HG02884 (cell line): Measurements from ENCODE around the gene FN1.
"Not testable (repeated sequence)": the region's sequence is repeated elsewhere in the genome, so short reads cannot be mapped to it uniquely, and the experiment has no call there.

ENCODE experiments used
- ATAC-seq: cut with Tn5 transposase; IDR thresholded peaks from one replicate; pipeline ENCODE4 v1.9.1; 2021; ENCODE audit warnings: mild to moderate bottlenecking, moderate library complexity; ENCODE audit not compliant: unreplicated experiment

The FN1 gene

DNA sequence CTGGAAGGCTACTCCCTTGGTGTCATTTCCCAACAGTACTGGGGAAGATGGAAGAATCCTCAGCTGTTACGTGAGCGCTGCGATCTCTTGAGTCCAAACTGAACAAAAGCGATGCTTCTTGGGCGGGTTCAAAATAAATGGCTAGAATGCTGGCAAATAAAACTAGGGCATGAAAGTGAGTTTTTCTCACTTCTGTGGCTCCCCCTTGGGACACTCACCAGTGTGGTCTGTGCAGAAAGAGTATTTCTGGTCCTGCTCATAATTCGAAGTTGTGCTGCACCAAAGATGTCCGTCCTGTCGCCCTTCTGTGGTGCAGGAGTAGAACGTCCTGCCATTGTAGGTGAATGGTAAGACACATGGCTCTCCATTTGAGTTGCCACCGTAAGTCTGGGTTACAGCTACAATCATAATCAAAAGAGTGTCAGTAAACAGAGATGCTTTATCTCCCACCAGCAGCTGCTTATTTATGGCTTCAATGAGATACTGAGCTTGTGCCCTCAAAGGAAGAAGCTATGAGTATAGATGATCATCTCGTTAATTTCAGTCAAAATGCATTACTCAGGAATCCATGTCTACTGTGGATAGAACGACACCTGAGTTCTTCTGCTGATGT is 11.8 kb downstream of the FN1 start:
- no peak for ATAC-seq

DNA sequence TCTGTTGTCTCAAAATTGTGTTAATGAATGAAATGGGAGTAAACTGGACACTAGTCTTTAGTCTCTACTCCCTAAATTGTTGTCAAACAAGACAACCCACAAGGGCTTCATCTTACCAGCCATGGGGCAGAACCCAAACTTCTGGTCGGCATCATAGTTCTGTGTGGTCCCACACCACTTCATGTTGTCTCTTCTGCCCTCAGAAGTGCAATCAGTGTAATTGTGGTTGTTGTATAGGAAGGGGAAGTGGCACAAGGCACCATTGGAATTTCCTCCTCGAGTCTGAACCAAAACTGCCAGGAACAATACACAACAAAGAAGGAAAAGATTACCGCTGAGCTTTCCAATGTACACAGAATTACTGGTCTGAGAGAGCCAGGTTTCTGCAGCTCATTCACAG is 12.6 kb downstream of the FN1 start:
- no peak for ATAC-seq

DNA sequence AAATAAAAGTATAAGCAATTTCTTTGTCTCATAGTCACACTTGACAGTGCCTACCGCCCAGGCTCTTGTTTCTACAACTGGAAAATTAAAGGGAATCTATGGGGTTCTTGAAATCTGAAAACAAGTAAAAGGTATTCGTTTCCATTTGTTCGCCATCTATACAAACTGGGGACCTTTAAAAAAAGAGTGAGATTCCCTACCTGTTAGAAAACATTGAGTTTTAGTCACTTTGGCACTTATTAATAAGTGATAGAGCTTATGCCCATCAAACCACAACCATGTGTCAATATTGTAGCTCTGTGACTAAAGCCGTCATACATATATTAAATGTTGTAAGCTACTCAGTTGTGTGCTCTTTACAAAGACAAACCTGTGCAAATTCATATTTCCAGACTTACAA is 13.2 kb downstream of the FN1 start:
- ATAC-seq: no peak

DNA sequence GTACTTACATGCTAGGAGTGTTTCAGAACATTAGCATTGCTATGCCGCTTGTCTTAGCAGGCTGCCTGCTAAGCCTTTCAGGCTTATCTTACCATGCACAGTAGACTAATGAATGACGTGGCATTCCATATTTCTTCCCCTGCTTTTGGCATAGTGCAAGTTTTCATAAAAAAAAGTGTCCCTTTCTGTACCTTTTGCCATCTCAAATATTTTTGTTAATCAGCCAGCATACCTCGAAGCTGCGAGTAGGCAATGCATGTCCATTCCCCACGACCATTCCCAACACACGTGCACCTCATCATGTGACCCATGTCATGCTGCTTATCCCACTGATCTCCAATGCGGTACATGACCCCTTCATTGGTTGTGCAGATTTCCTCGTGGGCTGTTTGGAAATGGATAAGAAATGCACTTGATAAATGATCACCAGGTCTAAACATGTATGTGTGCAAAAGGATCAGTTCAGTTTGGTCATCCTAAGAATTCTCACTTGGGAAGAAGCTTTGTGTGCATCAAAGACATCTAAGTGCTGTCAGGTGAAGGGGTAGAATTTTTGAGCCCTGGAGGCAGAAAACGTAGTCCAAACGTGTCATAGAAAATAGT is 13.9 kb downstream of the FN1 start:
- ATAC-seq: no peak

DNA sequence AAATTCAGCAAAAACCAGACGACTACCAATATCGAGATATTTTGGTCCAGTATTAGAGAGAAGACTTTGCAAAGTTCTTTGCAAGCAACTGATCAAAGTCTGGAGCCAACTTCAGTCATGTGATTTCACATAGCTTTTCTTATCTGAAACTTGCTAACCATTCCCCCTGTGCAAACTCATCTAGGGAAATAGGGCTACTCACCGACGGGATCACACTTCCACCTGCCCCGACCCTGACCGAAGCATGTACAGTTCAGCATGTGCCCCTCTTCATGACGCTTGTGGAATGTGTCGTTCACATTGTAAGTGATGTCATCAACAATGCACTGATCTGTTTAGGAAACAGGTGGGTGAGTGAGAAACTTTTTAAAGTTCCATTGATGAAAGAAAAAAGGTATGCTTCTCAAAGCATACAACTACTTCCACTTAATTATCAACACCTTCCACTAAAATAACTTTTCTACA is 15.4 kb downstream of the FN1 start:
- no peak for ATAC-seq

DNA sequence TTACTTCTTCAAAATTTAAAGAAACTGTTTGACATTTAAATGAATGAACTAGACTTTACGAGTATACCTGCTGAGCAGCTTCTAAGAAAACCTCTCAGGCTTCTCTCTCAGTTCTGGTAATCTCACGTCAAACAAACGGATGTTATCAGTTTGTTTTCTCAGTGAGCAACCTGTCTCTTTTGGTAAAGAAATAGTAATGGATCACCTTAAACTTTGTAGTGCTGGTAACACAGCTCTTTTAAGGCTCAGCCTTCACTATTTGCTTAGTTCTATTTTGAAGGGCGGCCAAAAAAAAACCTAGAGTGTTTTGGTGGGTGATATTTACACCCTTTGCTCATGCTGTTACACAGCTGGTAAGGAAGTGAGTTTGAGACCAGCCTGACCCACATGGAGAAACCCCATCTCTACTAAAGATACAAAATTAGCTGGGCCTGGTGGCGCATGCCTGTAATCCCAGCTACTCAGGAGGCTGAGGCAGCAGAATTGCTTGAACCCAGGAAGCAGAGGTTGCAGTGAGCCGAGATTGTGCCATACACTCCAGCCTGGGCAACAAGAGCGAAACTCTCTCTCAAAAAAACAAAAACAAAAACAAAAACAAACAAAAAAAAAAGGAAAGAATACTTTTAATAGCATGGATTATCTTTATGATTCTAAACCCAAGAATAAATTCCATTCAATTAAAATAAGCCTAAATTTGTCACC is 15.9 kb downstream of the FN1 start:
- no peak for ATAC-seq

DNA sequence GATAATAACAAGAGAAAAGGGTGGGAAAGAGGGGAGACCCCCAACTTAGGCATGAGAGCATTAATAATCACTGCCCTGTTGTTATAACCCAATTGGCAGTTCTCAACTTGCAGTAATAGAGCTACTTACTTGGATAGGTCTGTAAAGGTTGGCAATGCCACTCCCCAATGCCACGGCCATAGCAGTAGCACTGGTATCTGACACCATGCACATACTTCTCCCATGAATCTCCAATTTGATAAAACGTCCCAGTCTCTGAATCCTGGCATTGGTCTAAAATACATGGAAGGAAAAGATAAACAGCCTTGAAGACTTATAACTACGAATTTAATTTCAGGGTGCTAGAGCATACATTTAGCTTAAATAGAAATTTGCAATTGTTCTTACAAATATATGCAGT is 16.8 kb downstream of the FN1 start:
- ATAC-seq: no peak

DNA sequence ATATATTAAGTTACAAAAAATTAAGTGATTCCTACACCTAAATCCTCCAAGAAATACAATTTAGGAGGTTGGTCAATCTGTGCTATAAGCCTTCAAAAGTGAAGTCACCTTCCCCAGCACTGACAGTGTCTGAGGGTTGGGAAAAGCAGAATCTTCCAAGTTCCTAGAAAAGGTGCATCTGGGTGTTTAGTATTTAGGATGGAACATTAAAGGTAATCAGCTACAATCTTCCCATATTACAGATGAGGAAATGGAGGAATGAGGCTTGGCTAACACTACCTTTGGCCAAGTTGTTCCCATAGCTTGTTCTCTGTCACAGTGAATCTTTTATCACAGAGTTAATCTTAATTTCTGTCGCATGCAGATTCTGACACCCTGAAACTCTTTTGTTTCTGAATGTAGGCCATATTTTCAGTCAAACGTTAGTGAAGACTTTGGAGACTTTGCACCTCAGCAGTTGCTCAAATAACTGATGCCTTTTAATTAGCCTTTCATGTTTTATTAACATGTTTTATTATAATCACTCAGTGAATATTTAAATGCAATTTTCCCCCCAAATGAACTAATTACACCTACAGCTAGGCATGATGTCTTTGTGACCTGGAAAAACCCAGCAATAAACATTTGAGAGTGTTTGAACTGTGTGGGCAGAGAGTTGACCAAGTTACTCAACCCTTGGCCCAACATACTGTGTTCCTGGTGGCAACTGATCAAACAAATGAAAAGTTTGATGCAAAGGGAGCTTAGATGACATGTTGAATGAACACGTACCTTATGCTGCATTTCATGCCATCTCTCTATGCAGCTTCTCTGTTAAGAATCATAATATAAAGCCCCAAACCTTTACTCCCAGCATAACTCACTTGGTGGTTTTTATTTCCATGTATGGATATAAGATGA is 17.6 kb downstream of the FN1 start:
- no peak for ATAC-seq

DNA sequence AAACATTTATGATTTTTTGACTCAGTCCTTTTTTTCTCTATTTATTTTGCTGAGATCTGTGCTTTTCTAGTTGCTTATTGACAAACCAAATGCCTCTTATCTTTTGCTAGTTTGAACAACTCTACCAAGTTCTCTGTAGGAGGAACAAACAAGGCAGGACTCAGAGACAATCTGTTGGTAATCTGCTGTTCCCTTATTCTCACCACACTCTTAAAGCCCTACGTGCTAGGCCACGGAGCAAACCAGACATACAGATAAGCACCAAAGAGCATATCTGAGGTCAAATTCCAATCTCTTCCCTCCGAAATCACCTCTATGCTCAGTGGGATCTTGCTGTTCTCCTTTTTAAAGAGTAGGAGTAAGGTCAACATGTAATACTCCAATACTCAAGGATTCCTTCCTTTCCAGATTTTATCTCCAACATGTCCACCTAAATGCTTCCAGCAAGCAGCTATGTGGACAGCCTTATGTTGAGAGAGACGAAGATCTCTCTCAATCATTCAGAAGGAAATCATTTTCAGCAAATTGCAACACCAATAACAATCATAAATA is 18.4 kb downstream of the FN1 start:
- ATAC-seq: no peak

DNA sequence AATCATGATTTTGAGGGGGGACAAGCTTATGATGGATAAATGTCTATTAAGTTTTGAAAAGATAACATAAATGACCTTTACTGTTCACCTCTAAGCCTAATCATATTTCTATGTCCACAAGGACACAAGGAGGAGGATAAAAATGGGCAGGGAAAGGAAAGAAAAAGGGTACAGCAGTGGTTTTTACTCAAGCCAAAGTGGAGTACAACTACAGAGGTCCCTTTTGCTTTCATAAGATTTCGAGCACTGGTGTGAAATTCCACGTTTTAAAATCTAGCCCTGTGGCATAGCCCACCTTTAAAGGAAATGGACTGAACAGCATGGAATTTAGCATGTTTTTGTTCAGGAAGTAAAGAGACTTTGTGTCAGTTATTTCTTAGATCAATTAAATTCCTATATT is 19.2 kb downstream of the FN1 start:
- no peak for ATAC-seq

DNA sequence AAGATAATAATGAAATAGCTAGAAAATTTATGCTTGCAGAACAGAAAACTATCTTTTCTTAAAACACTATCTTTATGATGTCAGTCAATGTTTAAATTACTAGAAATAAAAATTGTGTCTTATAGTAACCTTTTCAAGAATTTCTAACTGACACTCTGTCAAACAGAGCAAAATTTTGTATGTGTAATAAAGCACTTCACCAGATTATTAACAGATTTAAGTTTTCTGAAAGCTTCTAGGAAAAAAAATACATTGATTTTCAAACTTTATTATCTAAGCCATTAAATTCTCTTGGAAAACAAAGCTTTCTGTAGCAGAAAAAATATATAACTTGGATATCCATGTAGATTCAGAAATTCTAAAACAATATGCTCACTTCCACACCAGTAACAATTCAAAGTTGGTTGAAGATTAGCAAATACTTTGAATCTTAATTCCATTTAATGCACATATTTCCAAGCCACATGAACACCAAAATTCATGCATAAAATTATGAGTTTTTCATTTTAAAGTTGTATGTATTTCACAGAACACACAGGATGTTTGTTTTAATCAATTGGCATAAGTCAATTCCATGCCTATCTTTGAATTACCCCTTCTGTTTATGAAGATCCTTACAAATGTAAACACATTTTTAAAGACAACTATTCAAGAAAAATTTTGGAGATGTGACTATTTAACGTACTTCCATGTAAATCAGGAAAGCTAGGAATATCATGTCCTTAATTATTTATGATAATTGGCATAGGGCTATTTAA is 19.9 kb downstream of the FN1 start:
- no peak for ATAC-seq

DNA sequence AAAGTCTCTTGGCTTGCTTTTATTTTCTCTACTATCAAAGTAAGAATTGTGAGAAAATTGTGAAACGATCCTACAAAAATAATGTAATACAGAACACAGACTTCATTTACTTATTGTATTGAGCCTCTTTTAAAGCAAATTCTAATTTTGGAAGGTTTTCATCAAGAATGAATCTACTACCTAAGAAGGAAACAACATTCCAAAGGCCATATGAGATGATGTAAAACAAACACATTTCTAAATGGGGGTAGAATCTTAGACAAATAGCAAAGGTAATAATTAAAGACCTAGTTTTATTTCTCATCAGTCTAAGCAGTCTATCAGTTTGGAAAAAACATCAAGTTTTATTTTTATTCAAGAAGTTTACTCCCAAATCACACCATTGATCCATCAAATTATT is 20.6 kb downstream of the FN1 start:
- ATAC-seq: no peak

DNA sequence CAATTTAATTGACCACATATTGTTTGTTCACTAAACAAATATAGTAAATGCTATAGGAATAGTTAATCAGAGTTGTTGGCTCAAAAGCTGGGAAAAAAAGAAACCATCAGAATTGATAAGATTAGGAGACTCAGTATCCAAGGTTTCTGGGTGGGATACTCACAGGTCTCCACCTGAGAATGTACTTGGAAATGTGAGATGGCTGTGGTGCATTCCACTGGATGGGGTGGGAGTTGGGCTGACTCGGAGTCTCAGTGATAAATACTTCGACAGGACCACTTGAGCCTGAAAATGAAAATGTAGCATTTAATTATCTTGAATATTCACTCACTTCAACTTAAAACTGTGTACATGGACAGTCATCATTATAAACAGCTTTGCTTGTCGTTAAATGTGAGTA is 21.2 kb downstream of the FN1 start:
- ATAC-seq: no peak

DNA sequence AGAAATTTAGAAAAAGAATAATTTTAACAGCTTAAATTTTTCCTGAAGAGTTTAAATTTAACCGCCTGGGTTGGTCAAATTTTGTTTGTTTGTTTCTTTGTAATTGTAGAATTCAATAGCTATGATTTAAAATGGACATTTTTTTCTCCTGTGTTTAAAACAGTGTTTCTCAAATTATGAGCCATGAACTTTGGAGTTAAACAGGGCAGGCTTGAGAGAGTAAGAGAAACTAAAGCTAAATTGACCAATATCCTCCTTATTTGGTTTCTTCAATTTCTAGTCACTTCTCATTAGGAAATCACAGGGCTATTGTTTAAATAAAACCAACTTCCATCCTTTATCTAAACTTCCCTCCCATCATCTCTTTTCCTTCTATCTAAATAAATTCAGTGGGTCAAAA is 21.9 kb downstream of the FN1 start:
- no peak for ATAC-seq

DNA sequence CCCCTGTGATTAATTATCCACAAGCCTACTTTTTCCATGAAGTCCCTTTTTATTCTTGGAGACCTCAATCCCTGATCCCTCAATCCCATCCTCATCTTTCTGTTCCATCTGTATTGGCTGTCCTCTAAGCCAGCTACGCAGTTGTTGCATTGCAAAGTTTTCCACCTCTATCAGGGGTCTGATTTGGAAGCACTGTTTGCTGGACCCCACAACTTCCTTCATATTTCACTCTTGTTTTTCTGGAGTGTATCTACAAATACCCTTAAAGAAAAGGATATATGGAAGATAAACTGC is 22.4 kb downstream of the FN1 start:
- no peak for ATAC-seq

DNA sequence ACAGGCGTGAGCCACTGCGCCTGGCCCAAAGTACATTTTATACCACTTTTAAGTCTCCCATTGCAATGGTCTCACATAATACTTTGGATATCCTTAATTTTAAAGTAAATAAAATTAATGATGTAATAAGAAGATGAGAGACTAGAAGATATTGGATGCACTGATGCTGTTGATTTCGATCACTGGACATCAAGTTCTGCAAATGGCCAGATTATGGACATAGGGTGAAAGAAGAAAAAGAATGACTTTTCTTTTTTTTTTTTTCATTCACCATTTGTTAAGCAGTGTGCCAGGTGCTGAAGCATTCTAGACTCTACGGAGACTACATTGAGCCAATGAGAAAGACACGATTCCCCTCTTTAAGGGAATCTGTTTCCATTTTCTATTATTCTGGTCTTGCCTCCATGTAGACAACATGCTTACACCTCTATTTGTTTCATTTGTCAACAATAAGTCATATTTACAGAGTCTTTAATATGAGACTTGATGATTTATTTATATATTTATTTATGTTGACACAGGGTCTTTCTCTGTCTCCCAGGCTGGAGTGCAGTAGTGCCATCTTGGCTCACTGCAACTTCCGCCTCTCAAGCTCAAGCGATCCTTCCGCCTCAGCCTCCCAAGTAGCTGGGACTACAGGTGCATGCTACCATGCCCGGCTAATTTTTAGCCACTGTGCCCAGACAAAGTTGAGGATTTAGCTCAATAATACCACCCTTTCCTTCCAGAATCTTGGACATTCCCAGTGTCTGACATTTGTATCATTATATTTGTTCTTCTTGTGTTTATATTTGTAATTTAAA is 23.7 kb downstream of the FN1 start:
- ATAC-seq: no peak

DNA sequence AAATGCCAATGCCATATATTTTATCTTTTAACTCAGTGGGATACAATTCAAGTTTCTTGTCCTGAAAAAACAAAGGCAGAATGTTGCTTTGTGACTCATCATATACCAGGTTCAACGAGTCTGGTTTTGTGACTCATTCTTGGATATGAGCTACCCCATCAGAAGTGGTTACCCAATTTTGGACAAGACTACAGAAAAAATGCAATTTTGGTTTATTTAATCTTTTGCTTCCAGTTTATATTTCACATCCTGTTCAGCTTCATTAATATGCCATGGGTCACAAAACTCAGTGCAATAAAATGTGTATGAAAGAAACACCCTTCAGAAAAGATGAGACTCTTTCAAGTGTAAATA is 25.0 kb downstream of the FN1 start:
- ATAC-seq: no peak

DNA sequence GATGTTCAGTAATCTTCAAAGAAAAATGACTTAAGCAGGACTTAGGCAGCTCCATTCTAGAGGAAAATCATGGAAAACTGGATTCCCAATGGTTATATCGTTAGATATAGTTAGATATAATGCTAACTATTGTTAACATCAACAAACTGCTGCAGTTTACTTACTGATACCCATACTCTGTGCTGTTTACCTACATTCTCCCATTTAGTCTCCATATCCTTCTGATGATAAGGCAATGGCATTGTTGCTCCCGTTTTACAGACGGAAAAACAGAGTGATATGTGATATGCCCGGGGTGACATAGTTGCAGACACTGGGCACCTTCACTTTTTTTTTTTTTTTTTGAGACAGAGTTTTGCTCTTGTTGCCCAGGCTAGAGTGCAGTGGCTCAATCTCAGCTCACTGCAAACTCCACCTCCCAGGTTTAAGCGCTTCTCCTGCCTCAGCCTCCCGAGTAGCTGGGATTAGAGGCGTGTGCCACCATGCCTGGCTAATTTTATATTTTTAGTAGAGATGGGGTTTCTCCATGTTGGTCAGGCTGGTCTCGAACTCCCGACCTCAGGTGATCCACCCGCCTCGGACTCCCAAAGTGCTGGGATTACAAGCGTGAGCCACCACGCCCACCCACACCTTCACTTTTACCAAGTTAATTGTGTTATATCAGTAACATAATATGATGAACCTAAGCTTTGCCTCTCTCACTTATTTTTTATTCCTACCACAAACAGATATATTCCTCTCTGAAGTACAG is 25.5 kb downstream of the FN1 start:
- ATAC-seq: not testable (repeated sequence)
